Heart left ventricle (tissue), 16 donors: ENCODE measurements around the gene DIP2C. TPM values are rescaled to one million over a fixed set of nuclear protein-coding genes. Genes with fewer than 3 reads are reported as not detected.

Experiments
- ATAC-seq, 4 donors: fragments of 200-7000 bp; cut with Tn5 transposase; one replicate each; pipeline ENCODE4 v1.9.1; 2020 to 2022; ENCODE audit warnings: moderate library complexity in 4 of 4, mild to moderate bottlenecking in 3 of 4, moderate number of reproducible peaks in 1 of 4
- DNase-seq, 5 donors: peaks; one replicate each; pipeline ENCODE4 v3.0.0-alpha.2; 2020
- H3K27ac ChIP-seq, 12 donors: fragments of 200-600 bp; sonication (generic) in 4 of 12; one replicate each; pipeline versions ENCODE4 v1.5.0 to v1.8.0; 2016 to 2022; ENCODE audit warnings: mild to moderate bottlenecking in 2 of 12
- H3K27me3 ChIP-seq, 9 donors: fragments of 200-600 bp; sonication (generic) in 2 of 9; one replicate each; pipeline versions ENCODE4 v1.5.1 to v1.8.0; 2016 to 2022; ENCODE audit warnings: mild to moderate bottlenecking in 3 of 9
- H3K36me3 ChIP-seq, 9 donors: fragments of 200-600 bp; sonication (generic) in 2 of 9; one replicate each; pipeline versions ENCODE4 v1.5.0 to v1.8.0; 2018 to 2022; ENCODE audit warnings: mild to moderate bottlenecking in 2 of 9
- H3K4me1 ChIP-seq, 12 donors: fragments of 200-600 bp; sonication (generic) in 4 of 12; one replicate each; pipeline versions ENCODE4 v1.5.0 to v1.8.0; 2016 to 2022; ENCODE audit warnings: mild to moderate bottlenecking in 3 of 12
- H3K4me3 ChIP-seq, 12 donors: fragments of 200-600 bp; sonication (generic) in 4 of 12; one replicate each; pipeline versions ENCODE4 v1.5.0 to v1.8.0; 2017 to 2022; ENCODE audit warnings: mild to moderate bottlenecking in 9 of 12, moderate library complexity in 4 of 12
- H3K9me3 ChIP-seq, 12 donors: fragments of 200-600 bp; sonication (generic) in 4 of 12; one replicate each; pipeline versions ENCODE4 v1.5.0 to v1.8.0; 2016 to 2022; ENCODE audit warnings: mild to moderate bottlenecking in 1 of 12
- POLR2A ChIP-seq, 2 donors: fragments of 450-650 bp; IDR thresholded peaks; one replicate each; pipeline ENCODE4 v1.6.1; 2017; ENCODE audit warnings: antibody characterized with exemption in 2 of 2, mild to moderate bottlenecking in 2 of 2, moderate library complexity in 2 of 2
- WGBS, 4 donors: extraction: QIAGEN DNeasy Blood & Tissue Kit in 2 of 4; methylation state at CpG; one replicate each; pipeline versions ENCODE4 v1.1.5 to v1.1.7; 2013 to 2018; 5-methylcytosine and 5-hydroxymethylcytosine counted together
- intact Hi-C, 10 donors: fragments of 100-400 bp; cut with DNase I; formaldehyde crosslinking; loops; one replicate each; pipeline versions ENCODE4 v1.11.1 to v1.14.2; 2022
- polyA plus RNA-seq, 2 donors: library from polyadenylated mRNA; stranded (reverse); fragments of 200-250 nt; gene quantifications; one replicate each; pipeline ENCODE4 v1.2.3, GENCODE V29; 2013
- total RNA-seq, 9 donors: library from RNA; depleted of rRNA in 2 of 9; stranded (reverse); fragments of >200 nt in 2 of 9; fragmentation: NEBNext Ultra II Directional in 3 of 9; extraction: Animal tissue kit (Norgen Biotek cat#: 25700) in 3 of 9; gene quantifications; one replicate each; pipeline versions ENCODE4 v1.1.0 to v1.2.4, GENCODE V29; 2016 to 2023
- TF ChIP-seq, protein P1 (sequence below), 12 donors: fragments of 200-600 bp; sonication (generic) in 4 of 12; IDR thresholded peaks; one replicate each; pipeline versions ENCODE4 v1.5.0 to v1.8.0; 2018 to 2022; ENCODE audit warnings: antibody characterized with exemption in 12 of 12, mild to moderate bottlenecking in 5 of 12
- donor health status: ischemic (EF 13 %, LVEDD 7.1; RV severe dilation, severe dysfunction).
- donor health status: healthy with polysubstance abuse.
- donor health status: DM: no; HTN: yes; CAD: no.
- donor health status: DM: no; HTN: no; CAD: no.
- donor health status: ischemic (EF 25% LVEDD 6.9; RV normal size, moderate dysfunction).
- donor health status: ischemic (EF 25% LVEDD 5.7; RV mildly dilated, moderate dysfunction).
- donor health status: healthy.
- donor health status: DM: yes; HTN: yes; CAD: no.
- donor health status: ischemic (EF 35%, LVEDD 5.7; RV mildly dilated, moderate dysfunction).
- donor health status: nonischemic (EF 11% LVEDD 7.7; RV severe dilation, severe dysfunction).
- donor health status: DM: yes; HTN: yes; CAD: no.
- donor health status: PGD.
- donor health status: ischemic (EF 29% LVEDD 5.4; RV normal size, mild dysfunction).
- donor health status: nonischemic (EF 23%, LVEDD 6.1; RV moderate dilation, normal function).

The DIP2C gene
- total and polyA plus RNA-seq, 11 donors, result 7.4 to 43.1 (median 28.5) TPM

DNA sequence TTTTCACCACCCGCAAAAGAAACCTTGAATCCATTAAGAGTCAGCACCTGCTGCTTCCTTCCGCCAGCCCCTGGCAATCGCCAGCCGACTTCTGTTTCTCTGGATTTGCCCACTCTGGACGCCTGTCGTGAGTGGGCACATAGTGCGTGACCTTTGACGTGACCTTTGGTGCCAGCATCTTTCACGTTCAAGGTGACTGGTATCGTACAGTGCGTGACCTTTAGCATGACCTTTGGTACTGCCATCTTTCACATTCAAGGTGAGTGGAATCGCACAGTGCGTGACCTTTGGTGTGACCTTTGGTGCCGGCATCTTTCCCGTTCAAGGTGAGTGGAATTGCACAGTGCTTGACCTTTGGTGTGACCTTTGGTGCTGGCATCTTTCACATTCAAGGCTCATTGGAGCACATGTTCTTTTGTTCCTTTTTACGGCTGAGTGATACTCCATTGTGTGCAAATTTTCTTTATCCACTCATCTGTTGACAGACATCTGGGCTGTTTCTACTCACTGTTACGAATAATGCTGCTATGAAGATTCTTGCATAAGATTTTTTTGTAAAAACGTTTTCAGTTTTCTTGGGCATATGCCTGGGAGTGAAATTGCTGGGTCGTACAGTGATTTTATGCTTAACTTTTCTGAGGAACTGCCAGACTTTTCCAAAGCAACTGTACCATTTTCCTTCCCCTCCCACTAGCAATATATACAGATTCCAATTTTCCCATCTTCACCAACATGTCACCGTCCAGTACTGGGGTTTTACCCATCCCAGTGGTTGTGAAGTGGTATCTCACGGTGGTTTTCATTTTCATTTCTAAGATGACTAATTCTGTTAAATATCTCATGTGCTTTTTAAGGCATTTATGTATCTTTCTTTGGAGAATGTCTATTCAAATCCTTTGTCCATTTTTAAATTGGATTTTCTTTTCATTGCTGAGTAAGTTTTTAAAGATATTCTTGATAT, 145.3 kb downstream of the DIP2C start:
- no peaks in the 10 kb centered on the region for H3K36me3 ChIP-seq
- WGBS, 4 donors, result 95 to 96% (median 95%) methylated on average over 21 of the region's 21 CpGs
- ATAC-seq (no peak), DNase-seq (no peak)
- no peak overlapping the region for H3K4me3 ChIP-seq
- intact Hi-C loops, result no loop called here
- peaks cover 0 to 32% (median 6%) of the 10 kb centered on the region in 12 donors for H3K4me1 ChIP-seq
- H3K27me3 ChIP-seq, result no peaks in the 10 kb centered on the region
- no peaks in the 10 kb centered on the region for H3K9me3 ChIP-seq
- TF ChIP-seq POLR2A (IDR thresholded peaks at IDR 0.05), result no peak
- TF ChIP-seq, protein P1, sequence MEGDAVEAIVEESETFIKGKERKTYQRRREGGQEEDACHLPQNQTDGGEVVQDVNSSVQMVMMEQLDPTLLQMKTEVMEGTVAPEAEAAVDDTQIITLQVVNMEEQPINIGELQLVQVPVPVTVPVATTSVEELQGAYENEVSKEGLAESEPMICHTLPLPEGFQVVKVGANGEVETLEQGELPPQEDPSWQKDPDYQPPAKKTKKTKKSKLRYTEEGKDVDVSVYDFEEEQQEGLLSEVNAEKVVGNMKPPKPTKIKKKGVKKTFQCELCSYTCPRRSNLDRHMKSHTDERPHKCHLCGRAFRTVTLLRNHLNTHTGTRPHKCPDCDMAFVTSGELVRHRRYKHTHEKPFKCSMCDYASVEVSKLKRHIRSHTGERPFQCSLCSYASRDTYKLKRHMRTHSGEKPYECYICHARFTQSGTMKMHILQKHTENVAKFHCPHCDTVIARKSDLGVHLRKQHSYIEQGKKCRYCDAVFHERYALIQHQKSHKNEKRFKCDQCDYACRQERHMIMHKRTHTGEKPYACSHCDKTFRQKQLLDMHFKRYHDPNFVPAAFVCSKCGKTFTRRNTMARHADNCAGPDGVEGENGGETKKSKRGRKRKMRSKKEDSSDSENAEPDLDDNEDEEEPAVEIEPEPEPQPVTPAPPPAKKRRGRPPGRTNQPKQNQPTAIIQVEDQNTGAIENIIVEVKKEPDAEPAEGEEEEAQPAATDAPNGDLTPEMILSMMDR (IDR thresholded peaks at IDR 0.05), result no peak
- no peak overlapping the region for H3K27ac ChIP-seq

DNA sequence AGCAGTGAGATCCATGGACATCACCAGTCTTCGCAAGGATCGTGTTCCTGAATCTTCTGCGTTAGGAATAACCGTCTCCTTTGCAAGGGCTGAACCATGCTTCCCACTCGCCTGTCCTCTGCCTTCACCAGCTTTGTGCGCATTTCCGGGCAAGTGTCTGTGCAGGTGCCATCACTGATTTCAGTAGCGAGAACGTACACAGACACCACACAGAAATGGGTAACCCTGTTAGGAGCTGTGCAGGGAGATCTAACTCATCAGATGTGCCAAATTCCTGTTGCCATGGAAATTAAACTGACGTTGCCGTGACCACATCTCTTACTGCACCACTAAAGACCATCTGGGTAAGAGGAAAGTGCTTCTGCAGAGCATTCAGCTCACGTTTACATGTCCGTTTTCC, 146.3 kb downstream of the DIP2C start:
- H3K9me3 ChIP-seq, result no peaks in the 10 kb centered on the region
- no peak for TF ChIP-seq POLR2A (IDR thresholded peaks at IDR 0.05)
- TF ChIP-seq, protein P1 (IDR thresholded peaks at IDR 0.05), result no peak
- H3K4me3 ChIP-seq, result no peak overlapping the region
- DNase-seq (no peak), ATAC-seq (no peak)
- no peaks in the 10 kb centered on the region for H3K36me3 ChIP-seq
- no peaks in the 10 kb centered on the region for H3K27me3 ChIP-seq
- intact Hi-C loops, result no loop called here
- H3K27ac ChIP-seq, result no peak overlapping the region
- H3K4me1 ChIP-seq, result peaks cover 0 to 28% (median 6%) of the 10 kb centered on the region in 12 donors
- 95 to 98% (median 97%) methylated on average over 13 of the region's 13 CpGs for WGBS, 4 donors

DNA sequence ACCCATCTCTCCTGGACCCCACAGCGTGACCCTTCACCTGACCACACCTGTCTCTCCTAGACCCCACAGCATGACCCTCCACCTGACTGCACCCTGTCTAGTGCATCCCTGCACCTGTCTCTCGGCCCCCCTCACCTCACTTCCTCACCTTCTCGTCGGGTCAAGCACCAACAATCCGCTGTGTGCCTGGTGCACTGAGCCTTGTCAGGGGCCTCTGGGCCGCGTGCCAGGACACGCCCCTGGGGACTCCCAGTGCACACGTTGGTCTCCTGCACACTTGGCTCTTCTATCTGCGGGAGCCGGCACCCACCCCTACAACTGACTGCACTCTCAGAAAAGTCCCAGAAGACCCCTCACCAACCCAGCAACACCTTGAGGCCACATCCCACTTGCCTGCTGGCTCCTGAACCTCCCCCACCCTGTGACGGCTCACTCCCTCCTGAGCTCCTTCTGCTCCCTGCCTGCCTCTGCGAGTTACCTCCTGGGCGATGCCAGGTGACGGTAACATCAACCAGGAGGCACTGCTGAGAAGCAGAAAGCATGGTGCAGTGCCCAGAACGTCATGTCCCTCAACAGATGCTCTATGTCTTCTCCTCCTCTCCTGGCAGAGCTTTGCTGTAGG, 147.6 kb downstream of the DIP2C start:
- peak in 1 of 5 donors; percentile 43 for DNase-seq

More for the DNA sequence above, 147.6 kb downstream of the DIP2C start:
- Histone ChIP-seq H3K4me3 (no peak overlapping the region), H3K27ac (no peak overlapping the region), H3K9me3 (no peaks in the 10 kb centered on the region), H3K36me3 (no peaks in the 10 kb centered on the region), H3K27me3 (no peaks in the 10 kb centered on the region), H3K4me1 (peaks cover 0 to 23% (median 5%) of the 10 kb centered on the region in 12 donors)
- WGBS, 4 donors, result 48 to 61% (median 56%) methylated on average over 16 of the region's 16 CpGs
- TF ChIP-seq, protein P1 (IDR thresholded peaks at IDR 0.05), result no peak
- TF ChIP-seq POLR2A (IDR thresholded peaks at IDR 0.05), result no peak
- intact Hi-C loops, result no loop called here
- peak in 3 of 4 donors; percentile 38 to 59 (median 51) for ATAC-seq
